Keratinocyte (primary cell): ENCODE data around the gene SEMA3C. TPM values are rescaled to one million over a fixed set of nuclear protein-coding genes. Genes with fewer than 3 reads are reported as not detected.

ENCODE experiments used
- DNase-seq: peaks from one replicate; pipeline ENCODE4 v3.0.0-alpha.2; 2011; ENCODE audit warnings: low read depth, missing footprints, low spot score
- FAIRE-seq: peaks from 2 replicates; lab custom pipeline; 2011; peaks lifted over from hg19 to GRCh38; lab: Jason Lieb, UNC
- H2AFZ ChIP-seq: 2 replicates; pipeline ENCODE4 v1.6.0; 2012; ENCODE audit warnings: low read length, control low read depth, inconsistent platforms; ENCODE audit not compliant: control insufficient read depth
- H3K27ac ChIP-seq: 2 replicates; pipeline ENCODE4 v1.5.1; 2011; ENCODE audit warnings: low read length; ENCODE audit not compliant: control insufficient read depth, insufficient read depth
- H3K27me3 ChIP-seq: 3 replicates; pipeline ENCODE4 v1.6.0; 2011; ENCODE audit warnings: low read length; ENCODE audit not compliant: control insufficient read depth, insufficient read depth; ENCODE audit errors: extremely low read depth
- H3K36me3 ChIP-seq, 2 experiments: 2 replicates in 1 of 2; 3 replicates in 1 of 2; pipeline ENCODE4 v1.5.1; 2011; ENCODE audit warnings: low read length in 2 of 2, mild to moderate bottlenecking in 1 of 2; ENCODE audit not compliant: control insufficient read depth in 2 of 2, insufficient read depth in 2 of 2; ENCODE audit errors: extremely low read depth in 1 of 2
- H3K4me1 ChIP-seq: 3 replicates; pipeline ENCODE4 v1.5.1; 2011; ENCODE audit warnings: low read length; ENCODE audit not compliant: control insufficient read depth, insufficient read depth; ENCODE audit errors: extremely low read depth
- H3K4me2 ChIP-seq: 3 replicates; pipeline ENCODE4 v1.6.0; 2011; ENCODE audit warnings: low read depth, low read length; ENCODE audit not compliant: control insufficient read depth, insufficient read depth; ENCODE audit errors: extremely low read depth
- H3K4me3 ChIP-seq, 3 experiments: fragments of 200-600 bp in 1 of 3; sonication (generic) in 1 of 3; 2 replicates in 2 of 3; 3 replicates in 1 of 3; pipeline ENCODE4 v1.5.1; 2011 to 2016; ENCODE audit warnings: low read length in 3 of 3, mild to moderate bottlenecking in 3 of 3, control low read depth in 2 of 3, inconsistent platforms in 1 of 3, low read depth in 1 of 3, mixed read lengths in 1 of 3, mixed run types in 1 of 3, moderate library complexity in 1 of 3; ENCODE audit not compliant: control insufficient read depth in 2 of 3, insufficient read depth in 2 of 3; ENCODE audit errors: extremely low read depth in 1 of 3
- H3K79me2 ChIP-seq: 2 replicates; pipeline ENCODE4 v1.6.0; 2012; ENCODE audit warnings: low read length; ENCODE audit not compliant: control insufficient read depth, insufficient read depth
- H3K9ac ChIP-seq: 3 replicates; pipeline ENCODE4 v1.6.0; 2011; ENCODE audit warnings: low read length; ENCODE audit not compliant: control insufficient read depth, insufficient read depth; ENCODE audit errors: extremely low read depth
- H3K9me1 ChIP-seq: 3 replicates; pipeline ENCODE4 v1.6.0; 2011; ENCODE audit warnings: low read length; ENCODE audit not compliant: control insufficient read depth, insufficient read depth; ENCODE audit errors: extremely low read depth
- H3K9me3 ChIP-seq: 2 replicates; pipeline ENCODE4 v1.5.1; 2012; ENCODE audit warnings: low read depth, low read length; ENCODE audit not compliant: control insufficient read depth
- H4K20me1 ChIP-seq: 3 replicates; pipeline ENCODE4 v1.6.0; 2011; ENCODE audit warnings: low read length; ENCODE audit not compliant: control insufficient read depth, insufficient read depth; ENCODE audit errors: extremely low read depth
- CTCF ChIP-seq, 3 experiments: IDR thresholded peaks in 1 of 3; conservative IDR thresholded peaks in 1 of 3; optimal IDR thresholded peaks in 1 of 3; 2 replicates in 2 of 3; 3 replicates in 1 of 3; pipeline versions ENCODE3 to v1.5.1; 2011; ENCODE audit warnings: low read length in 3 of 3, mild to moderate bottlenecking in 3 of 3, moderate library complexity in 2 of 3, control low read depth in 1 of 3, inconsistent platforms in 1 of 3; ENCODE audit not compliant: insufficient read depth in 2 of 3; ENCODE audit errors: extremely low read depth in 1 of 3
- EZH2 ChIP-seq: IDR thresholded peaks from one replicate; pipeline ENCODE4 v1.6.1; 2012; ENCODE audit warnings: inconsistent platforms, mild to moderate bottlenecking, low read length, moderate library complexity
- dilution Hi-C: fragments of 300-500 bp; cut with MboI; formaldehyde crosslinking; loops from one replicate; pipeline ENCODE4 v1.7.0; 2020; ENCODE audit warnings: low sequenced_read_pairs; ENCODE audit not compliant: extremely low pct_ligation_motif_present
- polyA plus RNA-seq, 5 experiments: library from polyadenylated mRNA; depleted of rRNA in 3 of 5; stranded (reverse) in 3 of 5; stranded (forward) in 1 of 5; unstranded in 1 of 5; fragments of >200 nt; gene quantifications; 1 replicate in 1 of 5; 2 replicates in 3 of 5; 3 replicates in 1 of 5; pipeline versions ENCODE4 v1.2.1 to v1.2.3, GENCODE V29; 2011 to 2012; ENCODE audit warnings: missing spikeins in 2 of 5, low read depth in 1 of 5, low replicate concordance in 1 of 5

SEMA3C gene
- polyA plus RNA-seq, 1 donor (not counting 4 experiments of a cell fraction or from before 2014, with no cell fraction given) = 142 TPM

GRCh38 chr7:80734011-80734410, 184.8 kb downstream of the SEMA3C start:
- Histone ChIP-seq H4K20me1 (no peaks in the 10 kb centered on the region), H3K4me2 (no peak overlapping the region), H3K36me3 (no peaks in the 10 kb centered on the region), H3K9ac (no peak overlapping the region), H3K4me3 (no peak overlapping the region), H3K27me3 (no peaks in the 10 kb centered on the region), H3K4me1 (no peaks in the 10 kb centered on the region), H3K79me2 (no peaks in the 10 kb centered on the region), H3K9me3 (no peaks in the 10 kb centered on the region), H2AFZ (no peak overlapping the region), H3K27ac (no peak overlapping the region), H3K9me1 (no peaks in the 10 kb centered on the region)
- DNase-seq = no peak
- dilution Hi-C loops = no loop called here
- FAIRE-seq = no peak
- no peak for TF ChIP-seq CTCF (optimal IDR thresholded peaks at IDR 0.05 in 1 of 3, IDR thresholded peaks at IDR 0.05 in 1 of 3, conservative IDR thresholded peaks at IDR 0.05 in 1 of 3; ENCODE audit: extremely low read depth in 1 of 3, insufficient read depth in 2 of 3, low read length in 3 of 3)
- no peak for TF ChIP-seq EZH2

- Histone ChIP-seq H3K4me1 (no peaks in the 10 kb centered on the region), H3K9me3 (no peaks in the 10 kb centered on the region), H3K9ac (no peak overlapping the region), H3K36me3 (no peaks in the 10 kb centered on the region), H3K79me2 (no peaks in the 10 kb centered on the region), H4K20me1 (no peaks in the 10 kb centered on the region), H3K4me2 (no peak overlapping the region), H3K27ac (no peak overlapping the region), H2AFZ (no peak overlapping the region), H3K9me1 (no peaks in the 10 kb centered on the region), H3K4me3 (no peak overlapping the region), H3K27me3 (no peaks in the 10 kb centered on the region)
- TF ChIP-seq EZH2 (no peak), CTCF (optimal IDR thresholded peaks at IDR 0.05 in 1 of 3, IDR thresholded peaks at IDR 0.05 in 1 of 3, conservative IDR thresholded peaks at IDR 0.05 in 1 of 3; ENCODE audit: extremely low read depth in 1 of 3, insufficient read depth in 2 of 3, low read length in 3 of 3) (no peak)
- no peak for DNase-seq
- FAIRE-seq = no peak
- dilution Hi-C loops = no loop called here
Observed at GRCh38 chr7:80733333-80733915, 185.4 kb downstream of the SEMA3C start.
